Midbrain (tissue), 1 donor: ENCODE results near the gene PXDC1.
A peak's percentile ranks its signal among the peaks of the same experiment; 100 is the strongest.
"Not testable (repeated sequence)": the region's sequence is repeated elsewhere in the genome, so short reads cannot be mapped to it uniquely, and the experiment has no call there.

Experiments used
- DNase-seq: peaks from one replicate; lab custom pipeline; 2025; lab: John Stamatoyannopoulos, UW

The PXDC1 gene

GRCh38 chr6:3762852-3763251, 11.3 kb upstream of the PXDC1 start:
- no peak for DNase-seq

- DNase-seq = no peak
Measured at GRCh38 chr6:3762359-3762758, 10.8 kb upstream of the PXDC1 start.

- no peak for DNase-seq
Measured at GRCh38 chr6:3761989-3762270, 10.4 kb upstream of the PXDC1 start.

- DNase-seq = no peak
Measured at GRCh38 chr6:3759646-3760232, 8.2 kb upstream of the PXDC1 start.

- DNase-seq = no peak
Measured at GRCh38 chr6:3758842-3759144, 7.3 kb upstream of the PXDC1 start.

GRCh38 chr6:3757998-3758841, 6.7 kb upstream of the PXDC1 start:
- DNase-seq = not testable (repeated sequence)

GRCh38 chr6:3757241-3757641, 5.7 kb upstream of the PXDC1 start:
- no peak for DNase-seq

- DNase-seq = no peak
Measured at GRCh38 chr6:3756546-3756945, 5.0 kb upstream of the PXDC1 start.

- no peak for DNase-seq
Measured at GRCh38 chr6:3755637-3756545, 4.4 kb upstream of the PXDC1 start.

- DNase-seq = no peak
Measured at GRCh38 chr6:3754776-3755175, 3.3 kb upstream of the PXDC1 start.

- DNase-seq = not testable (repeated sequence)
Measured at GRCh38 chr6:3754032-3754725, 2.7 kb upstream of the PXDC1 start.

GRCh38 chr6:3753228-3753835, 1.8 kb upstream of the PXDC1 start:
- no peak for DNase-seq

- DNase-seq = no peak
Measured at GRCh38 chr6:3752531-3753227, 1.2 kb upstream of the PXDC1 start.

- peak; percentile 59 for DNase-seq
Measured at GRCh38 chr6:3751730-3752530, 417 bp upstream of the PXDC1 start.

- DNase-seq = peak; percentile 72
Measured at GRCh38 chr6:3750317-3751076, 1.0 kb downstream of the PXDC1 start.

GRCh38 chr6:3749977-3750316, 1.6 kb downstream of the PXDC1 start:
- DNase-seq = no peak

GRCh38 chr6:3749067-3749841, 2.3 kb downstream of the PXDC1 start:
- no peak for DNase-seq

- peak; percentile 44 for DNase-seq
Measured at GRCh38 chr6:3748208-3749066, 3.1 kb downstream of the PXDC1 start.
